Stimulated activated CD4-positive, alpha-beta T cell treated with anti-CD3 and anti-CD28 coated beads, Interleukin-12 subunit alpha, Interleukin-12 subunit beta, amount 100 ng/mL, for 24 hours (primary cell): ENCODE measurements around the gene C1orf21.

ENCODE experiments used
- DNase-seq, 2 experiments: peaks; one replicate each; pipeline ENCODE4 v3.0.0-alpha.2; 2020; ENCODE audit warnings: low read depth in 2 of 2

The C1orf21 gene

DNA sequence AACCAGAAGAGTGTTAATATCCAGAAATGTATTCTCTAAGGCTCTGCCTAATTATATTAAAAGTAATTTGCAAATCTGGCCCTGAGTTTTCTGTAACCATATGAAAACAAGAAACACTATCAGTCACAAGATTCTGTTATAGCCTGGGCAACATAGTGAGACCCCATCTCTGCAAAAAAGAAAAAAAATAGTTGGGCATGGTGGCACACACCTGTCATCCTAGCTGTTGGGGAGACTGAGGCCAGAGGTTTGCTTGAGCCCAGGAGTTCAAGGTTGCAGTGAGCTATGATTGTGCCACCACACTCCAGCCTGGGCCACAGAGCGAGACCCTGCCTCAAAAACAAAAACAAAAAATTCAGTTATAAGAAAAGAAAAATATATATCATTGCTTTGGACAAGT, 25.6 kb downstream of the C1orf21 start:
- DNase-seq = no peak

DNA sequence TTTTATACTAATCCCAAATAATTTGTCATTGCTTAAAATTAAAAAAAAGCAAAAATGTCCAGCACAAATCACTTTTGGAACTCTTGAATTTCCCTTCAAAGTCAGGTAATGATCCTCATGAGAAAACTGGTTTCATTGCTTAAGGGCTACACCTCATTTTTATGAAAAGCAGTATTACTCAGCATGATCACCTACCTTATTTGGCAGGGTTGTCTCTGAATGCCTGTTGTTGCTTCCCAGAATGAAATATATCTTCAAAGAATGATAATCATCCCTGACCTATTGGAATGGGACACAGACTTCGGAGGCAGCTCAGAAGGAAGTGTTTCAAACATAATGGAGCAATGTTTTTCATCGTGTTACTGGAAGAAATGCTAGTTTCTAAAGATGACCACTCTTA, 29.7 kb downstream of the C1orf21 start:
- no peak for DNase-seq

DNA sequence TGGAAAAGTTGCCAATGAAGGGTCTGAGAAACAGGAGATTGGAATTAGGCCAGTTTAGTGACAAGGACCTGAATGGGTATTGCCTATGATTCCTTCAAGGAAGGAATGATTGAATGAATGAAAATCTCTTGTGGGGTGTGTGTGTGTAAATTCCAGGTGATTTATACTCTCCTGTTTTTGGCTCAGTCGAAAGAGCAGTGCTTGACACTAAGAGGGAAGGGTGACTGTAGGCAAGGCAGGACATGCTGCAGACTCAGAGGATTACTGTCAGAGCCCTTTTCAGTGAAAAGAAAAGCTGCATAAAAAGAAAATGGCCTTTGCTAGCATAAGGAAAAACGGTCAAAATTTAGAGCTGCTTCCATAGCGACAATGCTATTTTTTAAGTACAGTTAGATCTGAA, 30.1 kb downstream of the C1orf21 start:
- no peak for DNase-seq

DNA sequence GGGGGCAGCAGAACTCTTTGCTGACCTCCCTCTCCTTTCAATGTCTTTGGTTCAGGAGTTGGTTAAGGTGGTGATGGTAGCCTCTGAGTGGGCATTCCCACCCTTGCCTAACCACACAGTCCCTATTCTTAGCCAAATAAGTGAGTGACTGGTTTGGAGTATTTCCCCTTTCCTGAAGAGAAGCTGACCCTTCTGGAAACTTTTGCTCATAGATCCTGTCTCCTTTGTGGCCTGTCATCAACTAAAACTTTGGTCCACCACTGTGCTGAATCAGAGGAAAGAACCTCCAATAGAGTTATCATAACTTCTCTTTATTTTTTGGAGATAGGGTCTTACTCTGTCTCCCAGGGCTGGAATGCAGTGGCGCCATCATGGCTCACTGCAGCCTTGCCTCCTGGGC, 31.1 kb downstream of the C1orf21 start:
- DNase-seq = no peak

DNA sequence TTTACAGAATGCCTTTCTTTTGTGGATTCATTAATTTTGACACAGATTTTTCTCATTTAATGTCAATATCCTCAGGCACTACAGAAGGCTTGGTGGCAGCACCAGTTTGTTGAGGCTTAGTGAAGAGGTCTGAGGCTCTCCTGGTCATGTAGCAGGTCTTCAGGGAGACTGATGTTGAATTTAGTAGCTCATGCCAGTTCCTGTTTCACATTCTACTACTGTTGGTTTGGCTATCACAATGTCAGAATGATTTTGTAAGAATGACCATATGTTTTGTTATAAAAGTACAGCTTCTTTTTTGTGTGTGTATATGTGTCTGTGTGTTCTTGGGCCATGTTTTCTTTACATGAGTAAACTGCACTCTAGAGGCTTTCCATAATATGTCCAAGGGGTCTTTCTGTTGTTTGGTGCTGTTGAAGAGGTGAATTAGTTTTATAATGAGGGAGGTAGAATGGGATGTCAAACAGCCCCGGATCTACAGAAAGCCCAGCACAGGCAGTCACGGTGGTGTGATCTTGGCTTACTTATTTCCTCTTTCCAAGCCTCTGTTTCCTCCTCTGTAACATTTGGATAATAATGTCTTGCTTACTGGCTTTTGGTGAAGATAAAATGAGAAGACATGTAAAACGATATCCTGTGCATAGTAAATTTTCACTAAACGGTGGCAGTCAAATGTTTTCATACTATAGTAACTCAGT, 32.0 kb downstream of the C1orf21 start:
- no peak for DNase-seq

DNA sequence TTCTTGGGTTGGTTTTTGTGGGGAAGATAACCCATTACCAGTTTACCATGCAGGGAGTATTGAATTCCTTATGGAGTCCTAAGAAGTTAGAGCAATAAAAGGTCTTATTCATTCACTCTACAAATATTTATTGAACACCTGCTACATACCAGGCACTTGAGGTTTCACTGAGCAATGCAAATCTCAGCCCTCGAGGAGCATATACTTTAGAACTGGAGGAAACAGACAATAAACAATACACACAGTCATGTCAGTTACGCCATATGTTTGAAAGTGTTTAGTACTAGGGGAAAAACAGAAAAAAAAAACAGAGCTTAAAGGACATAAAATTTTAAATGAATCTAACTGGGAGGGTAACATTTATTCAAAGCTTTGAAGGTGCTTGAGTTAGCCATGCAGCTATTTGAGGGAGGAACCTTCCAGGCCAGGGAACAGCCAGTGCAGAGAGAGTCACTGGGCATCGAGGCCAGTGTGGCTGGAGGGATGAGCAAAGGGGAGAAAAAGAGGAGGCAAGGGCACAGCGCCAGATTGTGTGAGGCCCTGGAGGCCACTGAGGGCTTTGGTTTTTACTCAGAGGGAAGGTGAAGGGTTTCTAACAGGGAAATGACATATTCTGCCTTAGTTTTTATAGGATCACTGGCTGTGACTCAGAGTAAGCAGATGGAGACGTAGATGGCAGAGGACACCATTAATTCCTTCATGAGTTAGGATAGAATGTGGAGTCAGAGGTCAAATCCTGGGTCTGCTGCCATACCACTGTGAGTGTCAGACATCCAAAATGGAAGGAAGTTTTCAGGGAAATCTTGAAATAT, 32.7 kb downstream of the C1orf21 start:
- no peak for DNase-seq

DNA sequence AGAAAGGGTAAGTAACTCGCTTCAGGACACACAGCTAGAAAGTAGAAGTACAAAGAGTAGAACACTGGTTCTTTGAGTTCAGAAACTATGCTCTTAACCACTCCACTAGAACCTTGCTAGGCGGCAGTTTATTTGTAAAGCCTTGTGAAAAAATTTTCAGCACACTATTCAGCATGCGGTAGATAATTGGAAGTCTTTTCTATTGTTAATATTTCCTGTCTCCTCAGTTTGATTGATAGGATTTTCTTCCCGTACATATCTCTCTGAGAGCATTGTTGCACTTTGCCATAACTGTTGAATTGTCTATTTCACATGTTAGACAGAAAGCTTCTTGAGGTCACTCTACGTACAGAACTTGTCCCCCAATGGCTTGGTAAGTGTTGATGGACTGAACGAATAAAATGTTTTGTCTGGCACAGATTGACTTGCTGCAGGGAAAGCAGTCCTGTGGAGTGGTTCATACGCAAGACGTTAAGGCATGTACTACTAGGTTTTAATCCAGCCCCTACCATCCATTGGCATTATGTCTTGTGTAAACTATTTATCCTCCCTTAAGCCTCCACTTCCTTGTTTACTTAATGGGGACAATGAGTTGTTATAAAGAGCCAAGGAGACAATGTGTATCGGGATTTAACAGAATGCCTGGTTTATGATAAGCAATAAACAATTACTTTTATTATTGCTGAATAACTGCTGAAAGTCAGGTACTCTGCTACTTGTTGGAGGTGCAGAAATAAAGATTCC, 35.8 kb downstream of the C1orf21 start:
- DNase-seq = no peak

DNA sequence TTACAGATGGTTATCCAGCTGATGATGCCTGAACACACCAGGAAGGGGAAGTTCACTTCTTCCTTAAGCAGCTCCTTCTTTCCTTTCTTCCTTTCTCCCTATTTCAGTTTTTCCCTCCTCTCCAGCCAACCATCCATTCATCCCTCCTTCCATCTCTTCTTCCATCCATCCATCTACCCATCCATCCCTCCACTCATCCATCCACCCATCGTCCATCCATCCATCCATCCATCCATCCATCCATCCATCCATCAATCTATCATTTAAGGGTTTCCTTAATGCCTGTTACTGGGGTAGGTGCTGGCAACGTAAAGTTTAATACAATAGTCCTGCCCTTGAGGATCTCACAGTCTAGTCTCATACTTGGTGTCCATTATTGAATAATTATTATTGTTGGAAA, 36.8 kb downstream of the C1orf21 start:
- no peak for DNase-seq

DNA sequence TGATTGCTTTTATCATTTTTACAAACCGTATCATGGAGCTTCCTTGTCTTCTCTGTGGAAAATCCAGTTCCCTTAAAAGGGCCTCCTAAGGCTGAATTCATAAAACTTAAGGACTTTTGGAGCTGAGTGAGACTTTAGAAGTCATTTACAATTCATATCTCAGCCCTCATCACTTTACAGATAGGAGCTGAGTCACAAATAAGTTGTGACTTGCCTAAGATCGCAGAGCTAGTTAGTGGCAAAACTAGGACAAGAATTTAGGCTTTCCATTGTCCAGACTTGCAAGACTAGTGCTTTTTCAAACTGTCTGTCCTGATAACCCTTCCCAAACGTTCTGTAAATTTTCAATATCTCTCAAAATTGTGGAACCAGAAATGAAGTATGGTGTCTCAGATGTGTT, 37.3 kb downstream of the C1orf21 start:
- no peak for DNase-seq

DNA sequence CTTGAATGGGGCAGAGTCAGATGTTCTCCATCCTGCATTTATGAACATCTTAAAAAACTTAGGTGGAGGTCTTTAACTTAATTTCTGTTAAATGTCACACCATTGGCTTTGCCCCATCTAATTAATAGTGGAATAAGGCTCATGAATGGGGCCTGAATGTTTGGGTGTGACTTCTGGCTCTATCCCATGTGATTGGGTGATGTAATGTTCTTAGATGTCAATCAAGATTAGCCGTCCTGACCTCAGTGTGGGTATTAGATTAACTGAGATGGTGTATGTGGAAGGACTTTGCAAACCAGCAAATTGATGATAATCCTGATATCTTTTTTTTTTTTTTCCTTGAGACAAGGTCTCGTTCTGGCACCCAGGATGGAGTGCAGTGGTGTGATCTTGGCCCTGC, 38.1 kb downstream of the C1orf21 start:
- DNase-seq = no peak

DNA sequence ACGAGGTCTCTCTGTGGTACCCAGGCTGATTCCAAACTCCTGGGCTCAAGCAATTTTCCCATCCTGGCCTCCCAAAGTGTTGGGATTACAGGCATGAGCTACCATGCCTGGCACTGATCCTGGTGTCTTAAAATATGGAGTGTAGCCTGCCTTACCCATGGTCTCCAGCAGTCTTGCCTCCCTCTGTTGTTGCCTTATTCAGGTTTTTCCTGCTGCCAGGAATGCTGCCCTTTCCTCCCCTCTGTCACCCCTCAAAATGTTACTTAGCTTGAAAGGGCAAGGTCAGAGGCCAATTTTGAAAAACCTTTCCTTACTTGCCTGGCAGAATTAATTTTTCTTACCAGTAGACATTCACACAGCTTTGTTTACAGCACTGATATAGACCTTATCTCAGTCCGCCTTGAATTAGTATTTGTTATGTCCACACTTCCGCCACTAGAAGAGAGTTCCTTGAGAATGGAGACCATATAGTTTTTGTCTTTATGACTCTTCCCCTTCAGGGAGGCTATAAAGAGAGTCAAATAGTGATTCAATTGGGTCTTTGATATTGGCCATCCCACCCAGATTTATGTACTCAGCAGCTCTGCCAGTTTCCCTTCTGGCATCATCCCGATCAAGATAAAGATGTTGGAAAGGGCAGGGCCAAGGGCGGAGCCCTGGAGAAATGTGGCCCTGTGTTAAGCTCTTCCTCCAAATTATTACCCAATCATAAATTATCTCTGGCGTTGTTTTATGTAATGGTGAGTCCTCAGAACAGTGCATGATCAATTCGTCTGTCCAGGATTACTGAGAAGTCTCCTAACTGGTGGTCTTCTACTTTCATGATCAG, 38.8 kb downstream of the C1orf21 start:
- no peak for DNase-seq

DNA sequence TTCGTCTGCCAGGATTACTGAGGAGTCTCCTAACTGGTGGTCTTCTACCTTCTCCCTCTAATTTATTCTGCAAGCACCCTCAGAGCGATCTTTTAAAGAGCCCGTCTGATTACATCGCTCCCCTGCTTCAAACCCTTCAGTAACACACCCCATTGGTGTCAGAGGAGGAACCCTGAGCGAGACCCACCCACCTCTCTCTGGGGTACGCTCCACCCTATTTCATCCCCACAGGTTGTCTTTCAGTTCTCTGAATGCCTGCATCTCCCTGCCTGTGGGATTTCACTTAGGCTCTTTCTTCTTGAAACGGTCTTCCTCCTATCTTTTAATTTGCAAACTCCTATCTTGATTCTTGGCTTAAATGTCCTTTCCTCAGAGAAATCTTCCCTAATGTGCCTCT, 39.4 kb downstream of the C1orf21 start:
- DNase-seq = no peak

DNA sequence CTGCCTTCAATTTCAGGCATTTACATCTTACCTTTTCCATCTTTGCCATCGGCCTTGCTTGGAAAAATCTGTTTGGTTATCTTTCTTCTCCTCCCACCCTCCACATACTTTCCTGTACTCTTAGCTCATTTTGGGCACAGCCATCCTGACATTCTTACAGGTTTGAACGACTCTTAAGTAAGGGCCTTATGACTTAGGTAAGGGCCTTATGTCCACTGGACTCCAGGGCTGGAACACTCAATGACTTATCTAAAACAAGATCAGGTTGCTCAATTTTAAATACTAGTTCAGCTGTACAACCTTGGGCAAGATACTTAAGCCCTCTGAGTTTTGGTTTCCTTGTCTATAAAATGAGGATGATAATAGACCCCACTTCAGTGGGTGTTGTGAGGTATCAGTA, 40.9 kb downstream of the C1orf21 start:
- DNase-seq = no peak

DNA sequence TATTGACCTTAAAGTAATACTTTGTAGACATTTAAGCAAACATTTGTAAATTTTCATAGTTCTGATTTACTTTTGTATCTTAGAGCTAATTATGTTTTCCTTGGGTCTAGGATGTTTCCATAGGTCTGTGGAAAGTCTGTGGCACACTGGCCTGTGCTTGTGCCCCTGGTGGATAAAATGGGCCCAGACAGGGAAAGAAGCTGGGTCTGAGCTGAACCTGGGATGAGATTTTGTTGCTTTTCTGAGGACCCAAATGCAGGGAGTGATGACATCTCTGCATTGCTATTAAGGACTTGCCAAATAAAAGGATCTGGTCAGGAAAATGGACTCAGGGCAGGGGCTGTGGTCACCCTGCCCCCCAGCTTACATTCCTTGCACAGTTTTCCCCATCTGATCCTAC, 41.8 kb downstream of the C1orf21 start:
- DNase-seq = no peak

DNA sequence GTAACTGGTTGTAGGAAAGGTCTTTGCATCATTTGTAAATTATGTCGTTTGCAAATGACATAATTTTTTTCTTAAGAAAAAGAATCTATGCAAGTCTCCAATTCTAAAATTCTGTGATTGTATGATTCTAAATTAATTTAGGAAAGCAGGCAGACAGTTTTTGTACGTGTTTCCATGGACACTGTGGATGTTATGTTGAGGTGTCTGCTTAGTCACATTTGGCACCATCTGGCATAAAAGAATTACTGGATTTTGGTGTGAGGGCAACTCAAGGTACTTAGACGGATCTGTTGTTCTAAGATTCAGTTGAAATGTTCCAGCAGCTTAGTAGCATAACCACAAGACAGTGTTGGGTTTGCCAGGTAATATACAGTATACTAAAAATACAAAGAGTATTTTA, 42.5 kb downstream of the C1orf21 start:
- DNase-seq = no peak

DNA sequence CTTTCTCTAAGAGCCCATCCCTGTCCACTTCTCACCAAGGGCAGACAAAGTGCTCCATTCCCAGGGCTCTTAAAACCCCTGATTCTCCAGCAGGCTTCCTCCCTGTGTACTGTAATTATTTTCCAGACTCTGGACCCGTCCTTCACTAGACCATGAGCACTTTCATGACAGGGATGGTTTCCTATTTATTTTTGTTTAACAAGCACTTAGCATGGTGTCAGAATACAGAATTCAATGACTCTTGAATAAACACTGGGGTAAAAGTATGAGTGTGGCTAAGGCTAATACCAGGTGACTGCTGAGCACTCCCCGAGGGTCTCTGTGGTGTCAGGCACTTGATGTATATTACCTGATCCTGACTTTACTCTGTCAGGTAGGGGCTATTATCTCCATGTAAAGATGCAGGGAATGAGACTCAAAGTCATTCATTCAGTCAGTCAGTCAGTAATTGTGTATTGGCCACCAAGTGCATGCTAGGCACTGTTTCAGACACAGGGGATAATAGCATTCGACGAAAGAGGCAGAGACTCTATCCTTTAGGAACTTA, 47.2 kb downstream of the C1orf21 start:
- no peak for DNase-seq

DNA sequence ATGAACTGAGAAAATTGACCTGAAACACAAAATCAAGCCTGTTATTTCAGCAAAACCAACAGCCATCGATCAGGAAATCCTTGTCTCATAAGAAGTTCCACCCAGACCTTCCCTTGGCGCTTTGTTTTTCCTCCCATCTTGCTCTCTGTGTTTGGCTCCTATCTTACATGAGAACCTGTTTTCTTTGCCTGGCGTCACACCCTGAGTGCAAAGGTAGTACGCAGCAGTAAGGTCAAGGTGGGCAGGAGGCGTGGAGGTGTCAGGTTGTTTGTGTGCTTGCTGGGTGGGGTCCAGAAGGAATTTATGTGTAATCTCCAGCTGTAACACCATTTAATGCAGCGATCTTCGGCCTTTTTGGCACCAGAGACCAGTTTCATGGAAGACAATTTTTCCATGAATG, 50.5 kb downstream of the C1orf21 start:
- DNase-seq = no peak

DNA sequence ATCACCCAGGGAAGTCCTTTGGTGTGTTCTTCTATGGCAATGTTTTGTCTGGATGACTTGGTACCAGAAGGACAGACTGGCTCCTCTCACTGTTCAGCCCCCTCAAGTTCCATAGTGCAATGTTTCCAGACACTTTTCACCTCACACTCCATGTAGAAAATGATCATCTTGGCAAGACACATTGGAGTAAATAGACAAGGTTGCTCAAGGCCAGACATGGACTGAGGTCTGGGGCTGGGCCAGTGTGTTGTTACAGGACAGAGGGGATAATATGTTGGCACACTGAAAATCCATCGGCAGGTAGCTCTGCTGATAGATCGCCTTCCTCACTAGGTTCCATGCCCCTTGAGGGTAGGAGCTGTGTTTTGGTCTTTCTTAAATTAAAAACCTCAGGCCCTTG, 51.5 kb downstream of the C1orf21 start:
- DNase-seq = no peak

DNA sequence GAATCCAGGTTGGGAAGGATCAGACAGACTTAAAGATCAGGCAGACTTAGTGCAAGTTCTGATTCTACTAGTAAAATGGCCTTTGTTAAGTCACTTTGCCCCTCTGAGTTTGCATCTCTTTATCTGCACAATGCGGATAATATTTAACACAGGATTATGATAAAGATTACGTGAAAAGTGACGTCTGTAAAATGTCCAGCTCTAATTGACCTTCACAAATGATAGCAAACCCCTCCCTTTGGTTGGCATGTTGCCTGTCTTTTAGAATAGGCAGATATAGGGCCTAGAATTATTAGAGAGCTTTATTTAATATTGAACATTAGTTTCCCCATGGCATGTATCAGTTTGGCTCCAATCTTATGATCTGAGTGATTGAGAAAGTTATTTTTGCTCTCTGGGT, 55.4 kb downstream of the C1orf21 start:
- DNase-seq = no peak

DNA sequence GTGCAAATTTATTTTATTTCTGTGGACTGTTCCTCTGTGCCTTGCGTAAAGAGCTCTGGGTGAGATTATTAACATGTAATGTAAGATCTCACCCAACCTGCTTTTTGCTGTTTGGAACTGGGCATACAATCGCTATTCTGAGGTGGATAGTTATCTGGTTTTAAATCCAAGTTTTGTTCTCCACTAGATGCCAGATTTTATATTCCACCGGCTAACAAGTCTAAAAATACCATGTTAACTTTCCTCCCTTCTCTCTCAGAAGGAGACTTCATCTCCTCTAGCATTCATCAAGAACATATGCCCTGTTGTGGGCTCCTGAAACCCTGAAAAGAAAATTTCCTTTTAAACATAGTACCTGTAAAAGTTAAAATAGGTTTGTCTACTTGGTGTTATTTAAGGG, 56.4 kb downstream of the C1orf21 start:
- no peak for DNase-seq

DNA sequence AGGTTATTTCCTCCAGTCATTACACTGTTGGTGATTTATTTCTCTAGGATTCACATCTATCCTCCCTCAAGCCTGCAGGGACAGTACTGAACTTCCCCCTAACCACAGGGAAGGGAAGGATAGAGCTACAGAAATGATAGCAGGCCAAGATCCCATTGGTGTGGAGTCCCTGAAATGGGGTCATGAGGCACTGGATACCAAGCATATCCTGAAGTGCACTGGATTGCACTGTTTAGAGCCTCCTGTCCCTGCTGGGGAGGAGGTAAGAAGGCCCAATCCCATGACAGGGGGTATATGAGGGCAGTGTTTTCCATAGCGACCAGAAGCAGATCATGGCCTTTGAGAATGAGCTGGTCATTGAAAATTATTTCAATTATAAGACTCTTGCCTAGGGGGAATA, 56.8 kb downstream of the C1orf21 start:
- DNase-seq = no peak

DNA sequence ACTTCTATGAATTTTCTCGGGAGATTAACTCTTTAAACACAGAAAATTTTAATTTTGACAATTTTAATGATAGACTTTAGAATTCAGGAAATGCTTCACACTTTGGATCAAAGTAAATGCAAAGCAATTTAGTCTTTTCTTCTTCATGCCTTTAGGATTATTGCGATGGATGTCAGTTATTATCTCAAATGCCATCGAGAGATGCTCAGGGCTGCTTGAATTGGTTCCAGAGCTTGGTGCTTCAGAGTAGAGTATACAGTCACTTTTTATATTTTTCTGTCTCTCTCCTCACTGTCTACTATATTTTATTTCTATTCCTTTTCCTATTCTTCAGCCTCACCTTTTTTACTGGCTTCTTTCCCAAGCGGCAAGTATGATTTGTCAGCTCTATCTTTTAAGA, 59.2 kb downstream of the C1orf21 start:
- no peak for DNase-seq
